HG03571 (cell line): ENCODE measurements around the gene CHMP4A.

Experiments used
- ATAC-seq: cut with Tn5 transposase; IDR thresholded peaks from one replicate; pipeline ENCODE4 v1.9.1; 2021; ENCODE audit not compliant: unreplicated experiment

The CHMP4A gene

GRCh38 chr14:24160499-24160849, 52.8 kb downstream of the CHMP4A start:
- no peak for ATAC-seq

- no peak for ATAC-seq
These were observed 53.4 kb downstream of the CHMP4A start for GRCh38 chr14:24159777-24160498.
